HUDEP-2 (cell line): ENCODE results near the gene MMP20.

Source experiments
- DNase-seq, 76 experiments: peaks; one replicate each; lab custom pipeline; 2025; ENCODE audit not compliant: unreplicated experiment in 76 of 76; lab: John Stamatoyannopoulos, UW

MMP20 gene

GRCh38 chr11:102623128-102623527 is 2.0 kb downstream of the MMP20 start:
- DNase-seq: no peak

- DNase-seq: no peak
Observed at GRCh38 chr11:102622258-102622657, 2.9 kb downstream of the MMP20 start.

- no peak for DNase-seq
Observed at GRCh38 chr11:102620818-102621561, 4.1 kb downstream of the MMP20 start.

- no peak for DNase-seq
Observed at GRCh38 chr11:102620179-102620578, 5.0 kb downstream of the MMP20 start.

GRCh38 chr11:102617466-102618008 is 7.6 kb downstream of the MMP20 start:
- DNase-seq: no peak

GRCh38 chr11:102615894-102616432 is 9.2 kb downstream of the MMP20 start:
- DNase-seq: no peak

- no peak for DNase-seq
Observed at GRCh38 chr11:102615077-102615893, 9.8 kb downstream of the MMP20 start.

GRCh38 chr11:102614485-102614884 is 10.6 kb downstream of the MMP20 start:
- DNase-seq: no peak

GRCh38 chr11:102614031-102614430 is 11.1 kb downstream of the MMP20 start:
- no peak for DNase-seq

- DNase-seq: no peak
Observed at GRCh38 chr11:102613450-102613849, 11.7 kb downstream of the MMP20 start.

GRCh38 chr11:102611291-102611690 is 13.8 kb downstream of the MMP20 start:
- DNase-seq: no peak

- no peak for DNase-seq
Observed at GRCh38 chr11:102610200-102610599, 14.9 kb downstream of the MMP20 start.

- no peak for DNase-seq
Observed at GRCh38 chr11:102608699-102609098, 16.4 kb downstream of the MMP20 start.

GRCh38 chr11:102604875-102605274 is 20.3 kb downstream of the MMP20 start:
- DNase-seq: no peak

- no peak for DNase-seq
Observed at GRCh38 chr11:102604011-102604410, 21.1 kb downstream of the MMP20 start.

GRCh38 chr11:102603576-102603975 is 21.6 kb downstream of the MMP20 start:
- no peak for DNase-seq

GRCh38 chr11:102603091-102603490 is 22.0 kb downstream of the MMP20 start:
- DNase-seq: no peak

GRCh38 chr11:102600666-102601065 is 24.5 kb downstream of the MMP20 start:
- DNase-seq: no peak

GRCh38 chr11:102599642-102600261 is 25.4 kb downstream of the MMP20 start:
- peak in 1 of 76 experiments; percentile 11 for DNase-seq

- DNase-seq: no peak
Observed at GRCh38 chr11:102598272-102598671, 26.9 kb downstream of the MMP20 start.

- DNase-seq: no peak
Observed at GRCh38 chr11:102596578-102596977, 28.6 kb downstream of the MMP20 start.
